ENCODE results near the gene SULT1A2. TPM values are rescaled to one million over a fixed set of nuclear protein-coding genes. Genes with fewer than 3 reads are reported as not detected.
"Not testable (repeated sequence)": the region's sequence is repeated elsewhere in the genome, so short reads cannot be mapped to it uniquely, and the experiment has no call there.

Gene SULT1A2
- total RNA-seq, 1 experiment from 2014 or later = 21.8 TPM

- POLR2A ChIA-PET (ENCODE audit: unreplicated experiment) = not testable (repeated sequence)
Measured at GRCh38 chr16:28630905-28631304, 34.1 kb upstream of the SULT1A2 start.

GRCh38 chr16:28623172-28623711 lies 26.4 kb upstream of the SULT1A2 start:
- Histone ChIP-seq H3F3A (ENCODE audit: insufficient read depth, low read depth) (peaks cover 16% of the 10 kb centered on the region), H3K4me2 (peak overlapping the region; percentile 86), H3K27ac (peak overlapping the region; percentile 40), H4K20me1 (ENCODE audit: insufficient read depth) (no peaks in the 10 kb centered on the region), H3K79me2 (ENCODE audit: low read depth) (peaks cover 34% of the 10 kb centered on the region), H2AFZ (peak overlapping the region; percentile 95), H3K9me2 (ENCODE audit: insufficient read depth) (no peaks in the 10 kb centered on the region), H3K27me3 (ENCODE audit: insufficient read depth, low read depth) (no peaks in the 10 kb centered on the region), H3K4me3 (peak overlapping the region; percentile 93), H3K9me3 (ENCODE audit: insufficient read depth, low read depth) (no peaks in the 10 kb centered on the region), H3K4me1 (replicated peaks; ENCODE audit: insufficient read depth) (peaks cover 17% of the 10 kb centered on the region), H3K36me3 (ENCODE audit: low read depth) (peaks cover 15% of the 10 kb centered on the region; the same call in 1 of the 2 replicates)
- ChIA-PET POLR2A (ENCODE audit: unreplicated experiment) (interaction anchor here (0.7 kb wide), 3 partner anchors 13 to 1073 kb away, joined by 3 to 6 read pairs (median 4); partner anchors contain the start of genes KATNIP and SULT1A1), CTCF (no interaction called here)
- intact Hi-C loops (cut with micrococcal nuclease; ENCODE audit: unreplicated experiment) = no loop called here
- BruUV-seq (replicated peaks) = no TSS peak
- DNase-seq = peak; percentile 80 to 89
- TF ChIP-seq CTCF (conservative IDR thresholded peaks at IDR 0.05) (no peak), EZH2 (IDR thresholded peaks at IDR 0.05; ENCODE audit: low read depth) (no peak)

More at GRCh38 chr16:28630905-28631304, 34.1 kb upstream of the SULT1A2 start:
- H2AFZ ChIP-seq; H3K4me2 ChIP-seq; H3K9me3 ChIP-seq (ENCODE audit: insufficient read depth, low read depth); H3K36me3 ChIP-seq (ENCODE audit: low read depth); H3K4me3 ChIP-seq; H3K27me3 ChIP-seq (ENCODE audit: insufficient read depth, low read depth); H4K20me1 ChIP-seq (ENCODE audit: insufficient read depth); CTCF ChIA-PET; H3K79me2 ChIP-seq (ENCODE audit: low read depth); intact Hi-C loops (cut with micrococcal nuclease; ENCODE audit: unreplicated experiment); H3K9me2 ChIP-seq (ENCODE audit: insufficient read depth); DNase-seq; H3K27ac ChIP-seq; BruUV-seq (replicated peaks): not testable (repeated sequence)
- H3F3A ChIP-seq (ENCODE audit: insufficient read depth, low read depth) = peaks cover 12% of the 10 kb centered on the region
- peaks cover 20% of the 10 kb centered on the region for H3K4me1 ChIP-seq (replicated peaks; ENCODE audit: insufficient read depth)

GRCh38 chr16:28622532-28623171 lies 25.8 kb upstream of the SULT1A2 start:
- H3K27ac ChIP-seq = peak overlapping the region; percentile 40
- BruUV-seq (replicated peaks); H3K9me3 ChIP-seq (ENCODE audit: insufficient read depth, low read depth); H4K20me1 ChIP-seq (ENCODE audit: insufficient read depth); CTCF ChIA-PET; POLR2A ChIA-PET (ENCODE audit: unreplicated experiment); H3K27me3 ChIP-seq (ENCODE audit: insufficient read depth, low read depth); H3K9me2 ChIP-seq (ENCODE audit: insufficient read depth); intact Hi-C loops (cut with micrococcal nuclease; ENCODE audit: unreplicated experiment); DNase-seq: not testable (repeated sequence)
- peaks cover 15% of the 10 kb centered on the region; the same call in 1 of the 2 replicates for H3K36me3 ChIP-seq (ENCODE audit: low read depth)
- peaks cover 18% of the 10 kb centered on the region for H3K4me1 ChIP-seq (replicated peaks; ENCODE audit: insufficient read depth)
- H3K4me3 ChIP-seq = peak overlapping the region; percentile 93
- peak overlapping the region; percentile 86 for H3K4me2 ChIP-seq
- H3K79me2 ChIP-seq (ENCODE audit: low read depth) = peaks cover 34% of the 10 kb centered on the region
- H3F3A ChIP-seq (ENCODE audit: insufficient read depth, low read depth) = peaks cover 20% of the 10 kb centered on the region
- peak overlapping the region; percentile 95 for H2AFZ ChIP-seq

GRCh38 chr16:28621481-28622155 lies 24.8 kb upstream of the SULT1A2 start:
- Histone ChIP-seq H3K36me3 (ENCODE audit: low read depth) (peaks cover 15% of the 10 kb centered on the region; the same call in 1 of the 2 replicates), H3F3A (ENCODE audit: insufficient read depth, low read depth) (peaks cover 30% of the 10 kb centered on the region), H3K9me3 (ENCODE audit: insufficient read depth, low read depth) (no peaks in the 10 kb centered on the region), H3K27ac (no peak overlapping the region), H3K27me3 (ENCODE audit: insufficient read depth, low read depth) (no peaks in the 10 kb centered on the region), H2AFZ (no peak overlapping the region), H3K4me1 (replicated peaks; ENCODE audit: insufficient read depth) (peaks cover 28% of the 10 kb centered on the region), H3K9me2 (ENCODE audit: insufficient read depth) (no peaks in the 10 kb centered on the region), H4K20me1 (ENCODE audit: insufficient read depth) (no peaks in the 10 kb centered on the region), H3K79me2 (ENCODE audit: low read depth) (peaks cover 41% of the 10 kb centered on the region), H3K4me2 (peak overlapping the region; percentile 86), H3K4me3 (peak overlapping the region; percentile 93; the same call in 1 of the 2 replicates)
- CTCF ChIA-PET = no interaction called here
- POLR2A ChIA-PET (ENCODE audit: unreplicated experiment) = interaction anchor here (0.7 kb wide), 1 partner anchor 12 kb away, joined by 24 read pairs; the partner anchor contains the start of gene SULT1A1
- DNase-seq = peak in 1 of 2 experiments; percentile 69
- no TSS peak for BruUV-seq (replicated peaks)
- intact Hi-C loops (cut with micrococcal nuclease; ENCODE audit: unreplicated experiment) = no loop called here
- TF ChIP-seq EZH2 (IDR thresholded peaks at IDR 0.05; ENCODE audit: low read depth) = no peak
- TF ChIP-seq CTCF (conservative IDR thresholded peaks at IDR 0.05) = no peak

- H3K9me2 ChIP-seq (ENCODE audit: insufficient read depth); BruUV-seq (replicated peaks); H3K4me3 ChIP-seq; POLR2A ChIA-PET (ENCODE audit: unreplicated experiment); H4K20me1 ChIP-seq (ENCODE audit: insufficient read depth); H3K27ac ChIP-seq; intact Hi-C loops (cut with micrococcal nuclease; ENCODE audit: unreplicated experiment); DNase-seq; H2AFZ ChIP-seq; H3K4me2 ChIP-seq; H3K9me3 ChIP-seq (ENCODE audit: insufficient read depth, low read depth); H3K27me3 ChIP-seq (ENCODE audit: insufficient read depth, low read depth): not testable (repeated sequence)
- peaks cover 45% of the 10 kb centered on the region for H3K79me2 ChIP-seq (ENCODE audit: low read depth)
- peaks cover 15% of the 10 kb centered on the region; the same call in 1 of the 2 replicates for H3K36me3 ChIP-seq (ENCODE audit: low read depth)
- CTCF ChIA-PET = interaction anchor here (0.7 kb wide), 1 partner anchor 235 kb away, joined by 3 read pairs; no protein-coding TSS in a partner anchor
- peaks cover 42% of the 10 kb centered on the region for H3F3A ChIP-seq (ENCODE audit: insufficient read depth, low read depth)
- peaks cover 33% of the 10 kb centered on the region for H3K4me1 ChIP-seq (replicated peaks; ENCODE audit: insufficient read depth)
Measured at GRCh38 chr16:28620316-28620715, 23.5 kb upstream of the SULT1A2 start.

All from PC-9 (cell line).